ENCODE results near the gene EPS8L2. TPM values are rescaled to one million over a fixed set of nuclear protein-coding genes. Genes with fewer than 3 reads are reported as not detected.

Gene EPS8L2
- 137 TPM for total RNA-seq

DNA sequence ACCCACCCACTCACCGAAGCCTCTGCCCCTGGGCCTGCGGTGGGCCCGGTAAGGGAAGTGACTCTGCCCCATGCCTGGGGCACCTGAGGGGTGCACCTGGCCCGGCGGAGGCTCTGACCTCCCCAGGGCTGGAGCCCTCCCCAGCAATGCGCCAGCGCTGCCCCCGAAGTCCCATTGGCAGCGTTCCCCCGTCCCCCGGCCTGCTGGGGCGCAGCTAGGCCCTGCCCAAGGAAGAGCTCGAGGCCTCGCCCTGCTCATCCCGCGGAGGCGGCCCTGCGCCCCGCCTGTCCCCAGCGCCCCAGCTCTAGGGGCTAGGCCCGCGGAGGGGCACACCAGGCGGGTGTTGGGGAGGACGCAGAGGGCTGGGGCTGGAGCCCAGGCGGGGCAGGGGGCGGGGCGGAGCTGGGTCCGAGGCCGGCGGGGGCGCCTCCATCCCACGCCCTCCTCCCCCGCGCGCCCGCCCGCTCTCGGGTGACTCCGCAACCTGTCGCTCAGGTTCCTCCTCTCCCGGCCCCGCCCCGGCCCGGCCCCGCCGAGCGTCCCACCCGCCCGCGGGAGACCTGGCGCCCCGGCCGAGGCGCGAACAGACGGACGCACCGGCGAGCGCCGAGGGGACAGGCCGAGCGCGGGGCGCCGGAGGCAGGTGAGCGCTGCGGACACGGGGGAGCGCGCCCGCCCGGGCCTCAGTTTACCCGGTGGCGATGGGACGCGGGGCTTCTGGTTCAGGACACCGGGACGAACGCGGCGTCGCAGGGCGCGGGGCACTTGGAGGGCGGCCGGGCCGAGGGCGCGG lies at the start of gene EPS8L2:
EPS8L2 (plus strand) TSS at position 586 of the 793 bp plus-strand sequence. CDS start 3,177 bp downstream, outside the sequence.

GRCh38 chr11:694563-695287 lies 11.3 kb upstream of the EPS8L2 start, which contains the start of gene DEAF1:
Gene DEAF1 (minus strand): TSS chr11:695222. CDS start chr11:695047, 175 bp downstream.

GRCh38 chr11:695538-696248 lies 10.3 kb upstream of the EPS8L2 start, which contains the start of gene TMEM80:
Gene TMEM80 (plus strand): TSS chr11:695816. CDS start chr11:695828, 12 bp downstream.

DNA sequence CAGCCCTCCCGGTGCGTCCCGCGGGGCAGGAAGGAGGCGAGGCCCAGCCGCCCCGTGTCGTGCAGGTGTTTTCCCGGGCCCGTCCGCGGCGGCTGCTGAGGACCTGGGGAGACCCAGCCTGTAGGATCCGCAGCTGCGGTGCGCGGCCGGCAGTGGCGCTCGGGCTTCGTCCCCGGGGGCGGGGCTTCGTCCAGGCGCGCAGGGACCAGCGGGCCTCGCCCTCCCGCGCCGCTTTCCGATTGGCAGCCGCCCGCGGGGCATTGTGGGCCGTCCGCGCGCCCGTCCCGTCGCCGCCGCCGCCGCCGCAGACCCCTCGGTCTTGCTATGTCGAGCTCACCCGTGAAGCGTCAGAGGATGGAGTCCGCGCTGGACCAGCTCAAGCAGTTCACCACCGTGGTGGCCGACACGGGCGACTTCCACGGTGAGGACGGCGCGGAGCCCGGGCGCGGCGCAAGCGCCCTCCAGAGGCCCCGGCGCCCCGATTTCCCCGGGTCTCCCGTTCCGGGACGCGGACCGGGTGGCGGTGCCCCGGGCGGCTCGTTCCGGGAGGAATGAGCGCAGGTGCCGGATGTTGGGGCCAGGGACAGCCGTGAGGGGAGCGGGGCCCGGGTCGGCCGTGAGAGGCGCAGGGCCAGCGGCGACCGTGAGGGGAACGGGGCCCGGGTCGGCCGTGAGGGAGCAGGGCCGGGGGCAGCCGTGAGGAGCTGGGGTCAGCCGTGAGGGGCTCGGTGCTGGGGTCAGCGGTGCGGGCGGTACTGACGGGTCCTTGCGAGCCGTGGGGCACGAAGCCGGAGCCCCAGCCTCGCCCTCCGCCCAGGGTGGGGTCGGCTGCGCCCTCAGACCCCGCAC lies 41.4 kb downstream of the EPS8L2 start, which contains the start of gene TALDO1:
TALDO1 (plus strand) TSS at position 307 of the 849 bp plus-strand sequence; CDS start at position 325, 18 bp downstream.

Other genes with a start within 250 kb of the EPS8L2 start
- 143 TPM for gene RNH1, start 199.0 kb upstream of the EPS8L2 start, total RNA-seq
- gene HRAS, start 170.7 kb upstream of the EPS8L2 start, total RNA-seq, result 23.0 TPM
- 1.8 TPM for gene LRRC56, start 168.7 kb upstream of the EPS8L2 start, total RNA-seq
- gene LMNTD2, start 145.5 kb upstream of the EPS8L2 start, total RNA-seq, result 2.3 TPM
- gene RASSF7, start 145.3 kb upstream of the EPS8L2 start, total RNA-seq, result 55.8 TPM
- gene PHRF1, start 129.8 kb upstream of the EPS8L2 start, total RNA-seq, result 29.7 TPM
- gene IRF7, start 90.3 kb upstream of the EPS8L2 start, total RNA-seq, result 18.1 TPM
- gene CDHR5, start 81.3 kb upstream of the EPS8L2 start, total RNA-seq, result 21.3 TPM
- gene SCT, start 79.0 kb upstream of the EPS8L2 start, total RNA-seq, result 7.6 TPM
- gene DRD4, start 69.0 kb upstream of the EPS8L2 start, total RNA-seq, result 1.3 TPM
- gene DEAF1, start 11.0 kb upstream of the EPS8L2 start, total RNA-seq, result 27.9 TPM
- gene TMEM80, start 10.4 kb upstream of the EPS8L2 start, total RNA-seq, result 16.8 TPM
- gene TALDO1, start 41.2 kb downstream of the EPS8L2 start, total RNA-seq, result 118 TPM
- 67.5 TPM for gene GATD1, start 71.3 kb downstream of the EPS8L2 start, total RNA-seq
- 0.12 TPM for gene CEND1, start 83.9 kb downstream of the EPS8L2 start, total RNA-seq
- gene SLC25A22, start 92.0 kb downstream of the EPS8L2 start, total RNA-seq, result 10.7 TPM
- gene PIDD1, start 99.0 kb downstream of the EPS8L2 start, total RNA-seq, result 19.7 TPM
- gene RPLP2, start 103.7 kb downstream of the EPS8L2 start, total RNA-seq, result 558 TPM
- 76.7 TPM for gene PNPLA2, start 112.7 kb downstream of the EPS8L2 start, total RNA-seq
- 12.9 TPM for gene CRACR2B, start 121.7 kb downstream of the EPS8L2 start, total RNA-seq
- gene CD151, start 126.7 kb downstream of the EPS8L2 start, total RNA-seq, result 153 TPM
- gene POLR2L, start 136.3 kb downstream of the EPS8L2 start, total RNA-seq, result 39.9 TPM
- gene TSPAN4, start 136.6 kb downstream of the EPS8L2 start, total RNA-seq, result 75.3 TPM
- gene CHID1, start 204.6 kb downstream of the EPS8L2 start, total RNA-seq, result 55.0 TPM
- 93.0 TPM for gene AP2A2, start 219.6 kb downstream of the EPS8L2 start, total RNA-seq

Data from metanephros (tissue), 1 donor.